Stimulated activated CD4-positive, alpha-beta T cell treated with anti-CD3 and anti-CD28 coated beads, Interleukin-2, amount 100 ng/mL, for 24 hours (primary cell): ENCODE results near the gene CBY3.
"Not testable (repeated sequence)": the region's sequence is repeated elsewhere in the genome, so short reads cannot be mapped to it uniquely, and the experiment has no call there.

Experiments used
- DNase-seq, 2 donors: peaks; one replicate each; pipeline ENCODE4 v3.0.0-alpha.2; 2020

CBY3 gene

GRCh38 chr5:179661647-179662046 is 19.2 kb downstream of the CBY3 start:
- DNase-seq = not testable (repeated sequence)

- DNase-seq = not testable (repeated sequence)
Measured at GRCh38 chr5:179658179-179658856, 22.5 kb downstream of the CBY3 start.

- peak in 1 of 2 donors; percentile 33 for DNase-seq
Measured at GRCh38 chr5:179657302-179658178, 23.3 kb downstream of the CBY3 start.

GRCh38 chr5:179653135-179653534 is 27.7 kb downstream of the CBY3 start:
- DNase-seq = not testable (repeated sequence)

GRCh38 chr5:179650245-179650644 is 30.6 kb downstream of the CBY3 start:
- not testable (repeated sequence) for DNase-seq

- not testable (repeated sequence) for DNase-seq
Measured at GRCh38 chr5:179649166-179649703, 31.6 kb downstream of the CBY3 start.

GRCh38 chr5:179648410-179648809 is 32.4 kb downstream of the CBY3 start:
- DNase-seq = no peak

- DNase-seq = not testable (repeated sequence)
Measured at GRCh38 chr5:179644766-179645165, 36.1 kb downstream of the CBY3 start.

GRCh38 chr5:179643141-179643920 is 37.5 kb downstream of the CBY3 start:
- not testable (repeated sequence) for DNase-seq

GRCh38 chr5:179642626-179643025 is 38.2 kb downstream of the CBY3 start:
- not testable (repeated sequence) for DNase-seq

- DNase-seq = not testable (repeated sequence)
Measured at GRCh38 chr5:179641745-179642144, 39.1 kb downstream of the CBY3 start.

GRCh38 chr5:179639296-179639695 is 41.5 kb downstream of the CBY3 start:
- not testable (repeated sequence) for DNase-seq

- not testable (repeated sequence) for DNase-seq
Measured at GRCh38 chr5:179634370-179635172, 46.3 kb downstream of the CBY3 start.

- not testable (repeated sequence) for DNase-seq
Measured at GRCh38 chr5:179633501-179634369, 47.1 kb downstream of the CBY3 start.
